Central memory CD8-positive, alpha-beta T cell (primary cell): ENCODE data around the gene STAP2.

Source experiments
- ATAC-seq: fragments of 150-1000 bp; cut with Tn5 transposase; replicated peaks from 2 replicates; pipeline ENCODE4 v1.10.0; 2022; ENCODE audit warnings: mild to moderate bottlenecking, moderate FRiP score, moderate number of reproducible peaks; ENCODE audit not compliant: poor library complexity, severe bottlenecking; ENCODE audit errors: extremely low read depth
- DNase-seq, 2 donors: peaks; one replicate each; pipeline ENCODE4 v3.0.0; 2021; ENCODE audit warnings: low spot score in 2 of 2
- H3K27ac Mint-ChIP-seq: one replicate; pipeline ENCODE4 v1.8.0; 2022; ENCODE audit warnings: low read depth, mild to moderate bottlenecking, moderate library complexity, mixed read lengths
- H3K27me3 Mint-ChIP-seq: one replicate; pipeline ENCODE4 v1.8.0; 2022; ENCODE audit warnings: mixed read lengths
- H3K36me3 Mint-ChIP-seq: one replicate; pipeline ENCODE4 v1.8.0; 2022; ENCODE audit warnings: mild to moderate bottlenecking, moderate library complexity, mixed read lengths; ENCODE audit not compliant: insufficient read depth
- H3K4me1 Mint-ChIP-seq: one replicate; pipeline ENCODE4 v1.8.0; 2022; ENCODE audit warnings: mixed read lengths
- H3K4me3 Mint-ChIP-seq: one replicate; pipeline ENCODE4 v1.8.0; 2022; ENCODE audit warnings: mild to moderate bottlenecking, moderate library complexity, mixed read lengths
- H3K9me3 Mint-ChIP-seq: one replicate; pipeline ENCODE4 v1.8.0; 2022; ENCODE audit warnings: mixed read lengths

STAP2 gene

GRCh38 chr19:4366666-4367335, 28.2 kb upstream of the STAP2 start:
- Mint-ChIP-seq H3K27me3 (no peaks in the 10 kb centered on the region), H3K4me1 (peaks cover 28% of the 10 kb centered on the region), H3K4me3 (no peak overlapping the region), H3K27ac (peak overlapping the region; percentile 38), H3K9me3 (no peaks in the 10 kb centered on the region), H3K36me3 (peaks cover 14% of the 10 kb centered on the region)
- ATAC-seq (no peak), DNase-seq (no peak)

- H3K27me3 Mint-ChIP-seq: no peaks in the 10 kb centered on the region
- H3K36me3 Mint-ChIP-seq: peaks cover 14% of the 10 kb centered on the region
- ATAC-seq: no peak
- H3K4me3 Mint-ChIP-seq: no peak overlapping the region
- peak overlapping the region; percentile 38 for H3K27ac Mint-ChIP-seq
- H3K9me3 Mint-ChIP-seq: no peaks in the 10 kb centered on the region
- H3K4me1 Mint-ChIP-seq: peaks cover 24% of the 10 kb centered on the region
- no peak for DNase-seq
Observed at GRCh38 chr19:4365791-4366665, 27.4 kb upstream of the STAP2 start.

- no peak for ATAC-seq
- no peaks in the 10 kb centered on the region for H3K9me3 Mint-ChIP-seq
- H3K4me3 Mint-ChIP-seq: no peak overlapping the region
- peaks cover 15% of the 10 kb centered on the region for H3K36me3 Mint-ChIP-seq
- H3K4me1 Mint-ChIP-seq: peaks cover 17% of the 10 kb centered on the region
- DNase-seq: no peak
- no peak overlapping the region for H3K27ac Mint-ChIP-seq
- H3K27me3 Mint-ChIP-seq: no peaks in the 10 kb centered on the region
Observed at GRCh38 chr19:4365341-4365740, 26.7 kb upstream of the STAP2 start.

GRCh38 chr19:4363571-4364304, 25.1 kb upstream of the STAP2 start:
- no peak for ATAC-seq
- H3K36me3 Mint-ChIP-seq: peaks cover 14% of the 10 kb centered on the region

GRCh38 chr19:4362831-4363545, 24.4 kb upstream of the STAP2 start:
- H3K4me1 Mint-ChIP-seq: no peaks in the 10 kb centered on the region
- ATAC-seq (no peak), DNase-seq (no peak)
- H3K27ac Mint-ChIP-seq: no peak overlapping the region
- H3K27me3 Mint-ChIP-seq: no peaks in the 10 kb centered on the region
- H3K9me3 Mint-ChIP-seq: no peaks in the 10 kb centered on the region
- peaks cover 12% of the 10 kb centered on the region for H3K36me3 Mint-ChIP-seq
- H3K4me3 Mint-ChIP-seq: no peak overlapping the region

More at GRCh38 chr19:4363571-4364304, 25.1 kb upstream of the STAP2 start:
- Mint-ChIP-seq H3K9me3 (no peaks in the 10 kb centered on the region), H3K27me3 (no peaks in the 10 kb centered on the region), H3K4me3 (no peak overlapping the region), H3K4me1 (peaks cover 3% of the 10 kb centered on the region), H3K27ac (no peak overlapping the region)
- DNase-seq: no peak

GRCh38 chr19:4362101-4362828, 23.6 kb upstream of the STAP2 start:
- H3K27me3 Mint-ChIP-seq: no peaks in the 10 kb centered on the region
- no peak for DNase-seq
- no peaks in the 10 kb centered on the region for H3K4me1 Mint-ChIP-seq
- no peak for ATAC-seq
- no peak overlapping the region for H3K4me3 Mint-ChIP-seq
- H3K36me3 Mint-ChIP-seq: peaks cover 10% of the 10 kb centered on the region
- no peaks in the 10 kb centered on the region for H3K9me3 Mint-ChIP-seq
- peak overlapping the region; percentile 25 for H3K27ac Mint-ChIP-seq

GRCh38 chr19:4361152-4362046, 22.8 kb upstream of the STAP2 start:
- ATAC-seq (no peak), DNase-seq (no peak)
- Mint-ChIP-seq H3K4me1 (no peaks in the 10 kb centered on the region), H3K9me3 (no peaks in the 10 kb centered on the region), H3K4me3 (no peak overlapping the region), H3K27me3 (no peaks in the 10 kb centered on the region), H3K27ac (no peak overlapping the region), H3K36me3 (peaks cover 10% of the 10 kb centered on the region)

GRCh38 chr19:4360641-4361151, 22.1 kb upstream of the STAP2 start:
- Mint-ChIP-seq H3K27me3 (no peaks in the 10 kb centered on the region), H3K4me1 (no peaks in the 10 kb centered on the region), H3K27ac (no peak overlapping the region), H3K4me3 (no peak overlapping the region), H3K36me3 (peaks cover 11% of the 10 kb centered on the region), H3K9me3 (no peaks in the 10 kb centered on the region)
- ATAC-seq (no peak), DNase-seq (no peak)

GRCh38 chr19:4360081-4360569, 21.5 kb upstream of the STAP2 start:
- Mint-ChIP-seq H3K36me3 (peaks cover 12% of the 10 kb centered on the region), H3K4me3 (no peak overlapping the region)

GRCh38 chr19:4359627-4360000, 21.0 kb upstream of the STAP2 start:
- H3K9me3 Mint-ChIP-seq: no peaks in the 10 kb centered on the region
- H3K27ac Mint-ChIP-seq: no peak overlapping the region
- no peak for ATAC-seq
- H3K36me3 Mint-ChIP-seq: peaks cover 11% of the 10 kb centered on the region
- no peaks in the 10 kb centered on the region for H3K4me1 Mint-ChIP-seq
- DNase-seq: no peak
- no peak overlapping the region for H3K4me3 Mint-ChIP-seq
- H3K27me3 Mint-ChIP-seq: no peaks in the 10 kb centered on the region

More at GRCh38 chr19:4360081-4360569, 21.5 kb upstream of the STAP2 start:
- no peak for ATAC-seq
- no peaks in the 10 kb centered on the region for H3K9me3 Mint-ChIP-seq
- H3K4me1 Mint-ChIP-seq: no peaks in the 10 kb centered on the region
- H3K27me3 Mint-ChIP-seq: no peaks in the 10 kb centered on the region
- H3K27ac Mint-ChIP-seq: no peak overlapping the region
- no peak for DNase-seq
